ENCODE measurements around the gene IL17RC. TPM values are rescaled to one million over a fixed set of nuclear protein-coding genes. Genes with fewer than 3 reads are reported as not detected.
A peak's percentile ranks its signal among the peaks of the same experiment; 100 is the strongest.
"Not testable (repeated sequence)": the region's sequence is repeated elsewhere in the genome, so short reads cannot be mapped to it uniquely, and the experiment has no call there.

IL17RC gene
- total RNA-seq, 1 donor from 2014 or later: 20.1 TPM

GRCh38 chr3:9899289-9899791, 17.6 kb upstream of the IL17RC start:
- no peak overlapping the region for H3K27ac Mint-ChIP-seq (ENCODE audit: unreplicated experiment)
- no peaks in the 10 kb centered on the region for H3K9me3 ChIP-seq (ENCODE audit: insufficient read depth, low read depth, low read length)
- peaks cover 3% of the 10 kb centered on the region for H3K36me3 ChIP-seq (ENCODE audit: insufficient read depth, low read length)
- no peak for TF ChIP-seq EZH2 (IDR thresholded peaks at IDR 0.05; ENCODE audit: insufficient read depth, low read length)
- TF ChIP-seq CTCF (IDR thresholded peaks at IDR 0.05; ENCODE audit: insufficient read depth, low read depth, low read length): no peak
- no peak overlapping the region for H2AFZ ChIP-seq (ENCODE audit: low read depth, low read length)
- DNase-seq (ENCODE audit: low read depth) (no peak), FAIRE-seq (no peak)
- H3K27ac ChIP-seq (ENCODE audit: low read depth, low read length): no peak overlapping the region
- peaks cover 15% of the 10 kb centered on the region for H4K20me1 ChIP-seq (ENCODE audit: insufficient read depth, low read length)
- H3K9ac ChIP-seq (ENCODE audit: low read length): no peak overlapping the region
- no peaks in the 10 kb centered on the region for H3K27me3 Mint-ChIP-seq (ENCODE audit: low read depth, unreplicated experiment)
- H3K4me1 ChIP-seq (ENCODE audit: insufficient read depth, low read length): peaks cover 19% of the 10 kb centered on the region
- peaks cover 5% of the 10 kb centered on the region for H3K79me2 ChIP-seq (ENCODE audit: insufficient read depth, low read length)
- H3K9me3 Mint-ChIP-seq (ENCODE audit: unreplicated experiment): no peaks in the 10 kb centered on the region
- peaks cover 4% of the 10 kb centered on the region for H3K36me3 Mint-ChIP-seq (ENCODE audit: low read depth, unreplicated experiment)
- H3K4me3 Mint-ChIP-seq (ENCODE audit: unreplicated experiment): no peak overlapping the region
- H3K27me3 ChIP-seq (ENCODE audit: insufficient read depth, low read length): no peaks in the 10 kb centered on the region
- H3K4me3 ChIP-seq (ENCODE audit: insufficient read depth, low read depth, low read length): no peak overlapping the region
- no peak overlapping the region for H3K4me2 ChIP-seq (ENCODE audit: low read length)
- peaks cover 45% of the 10 kb centered on the region for H3K4me1 Mint-ChIP-seq (ENCODE audit: low read depth, unreplicated experiment)

GRCh38 chr3:9900965-9901415, 15.9 kb upstream of the IL17RC start:
- not testable (repeated sequence) for H3K9me3 Mint-ChIP-seq (ENCODE audit: unreplicated experiment); H2AFZ ChIP-seq (ENCODE audit: low read depth, low read length); H3K36me3 ChIP-seq (ENCODE audit: insufficient read depth, low read length); H3K9me3 ChIP-seq (ENCODE audit: insufficient read depth, low read depth, low read length); H3K27ac Mint-ChIP-seq (ENCODE audit: unreplicated experiment); H3K79me2 ChIP-seq (ENCODE audit: insufficient read depth, low read length); H3K27ac ChIP-seq (ENCODE audit: low read depth, low read length); H3K27me3 Mint-ChIP-seq (ENCODE audit: low read depth, unreplicated experiment); H3K9ac ChIP-seq (ENCODE audit: low read length); H3K4me2 ChIP-seq (ENCODE audit: low read length); FAIRE-seq; H3K4me3 Mint-ChIP-seq (ENCODE audit: unreplicated experiment); H3K4me3 ChIP-seq (ENCODE audit: insufficient read depth, low read depth, low read length); H3K27me3 ChIP-seq (ENCODE audit: insufficient read depth, low read length); DNase-seq (ENCODE audit: low read depth); H3K36me3 Mint-ChIP-seq (ENCODE audit: low read depth, unreplicated experiment)
- H3K4me1 Mint-ChIP-seq (ENCODE audit: low read depth, unreplicated experiment): peaks cover 38% of the 10 kb centered on the region
- Histone ChIP-seq H4K20me1 (ENCODE audit: insufficient read depth, low read length) (peaks cover 11% of the 10 kb centered on the region), H3K4me1 (ENCODE audit: insufficient read depth, low read length) (peaks cover 19% of the 10 kb centered on the region)

- Histone ChIP-seq H3K27me3 (ENCODE audit: insufficient read depth, low read length) (no peaks in the 10 kb centered on the region), H3K4me1 (ENCODE audit: insufficient read depth, low read length) (peaks cover 19% of the 10 kb centered on the region), H2AFZ (ENCODE audit: low read depth, low read length) (no peak overlapping the region), H3K9me3 (ENCODE audit: insufficient read depth, low read depth, low read length) (no peaks in the 10 kb centered on the region), H4K20me1 (ENCODE audit: insufficient read depth, low read length) (peaks cover 11% of the 10 kb centered on the region), H3K9ac (ENCODE audit: low read length) (no peak overlapping the region), H3K27ac (ENCODE audit: low read depth, low read length) (no peak overlapping the region), H3K4me3 (ENCODE audit: insufficient read depth, low read depth, low read length) (no peak overlapping the region), H3K79me2 (ENCODE audit: insufficient read depth, low read length) (no peaks in the 10 kb centered on the region), H3K36me3 (ENCODE audit: insufficient read depth, low read length) (no peaks in the 10 kb centered on the region), H3K4me2 (ENCODE audit: low read length) (peak overlapping the region; percentile 83)
- FAIRE-seq (no peak), DNase-seq (ENCODE audit: low read depth) (no peak)
- Mint-ChIP-seq H3K4me3 (ENCODE audit: unreplicated experiment) (no peak overlapping the region), H3K9me3 (ENCODE audit: unreplicated experiment) (no peaks in the 10 kb centered on the region), H3K27me3 (ENCODE audit: low read depth, unreplicated experiment) (no peaks in the 10 kb centered on the region), H3K27ac (ENCODE audit: unreplicated experiment) (no peak overlapping the region), H3K4me1 (ENCODE audit: low read depth, unreplicated experiment) (peaks cover 38% of the 10 kb centered on the region), H3K36me3 (ENCODE audit: low read depth, unreplicated experiment) (no peaks in the 10 kb centered on the region)
- TF ChIP-seq EZH2 (IDR thresholded peaks at IDR 0.05; ENCODE audit: insufficient read depth, low read length) (no peak), CTCF (IDR thresholded peaks at IDR 0.05; ENCODE audit: insufficient read depth, low read depth, low read length) (no peak)
Observed at GRCh38 chr3:9901967-9902366, 14.9 kb upstream of the IL17RC start.
